ENCODE data around the gene DDX1.
A peak's percentile ranks its signal among the peaks of the same experiment; 100 is the strongest.

DDX1 gene

GRCh38 chr2:15563227-15564100 is 28.2 kb upstream of the DDX1 start:
- DNase-seq (ENCODE audit: low read depth) = no peak
- no peak overlapping the region for H3K9ac ChIP-seq (ENCODE audit: low read length)
- H3K9me3 ChIP-seq (ENCODE audit: control insufficient read depth, low read length) = no peaks in the 10 kb centered on the region
- peaks cover 10% of the 10 kb centered on the region for H3K4me1 ChIP-seq (ENCODE audit: control insufficient read depth, insufficient read depth, low read length)
- H3K27me3 ChIP-seq (replicated peaks; ENCODE audit: control insufficient read depth, insufficient read depth, low read length) = no peaks in the 10 kb centered on the region
- no peaks in the 10 kb centered on the region for H3K36me3 ChIP-seq (ENCODE audit: control insufficient read depth, insufficient read depth, low read length, severe bottlenecking)
- no peak overlapping the region for H3K4me3 ChIP-seq (ENCODE audit: low read length)

- no peaks in the 10 kb centered on the region for H3K9me3 ChIP-seq (ENCODE audit: control insufficient read depth, low read length)
- no peak for DNase-seq (ENCODE audit: low read depth)
- H3K4me1 ChIP-seq (ENCODE audit: control insufficient read depth, insufficient read depth, low read length) = no peaks in the 10 kb centered on the region
- no peak overlapping the region for H3K9ac ChIP-seq (ENCODE audit: low read length)
- H3K4me3 ChIP-seq (ENCODE audit: low read length) = no peak overlapping the region
- no peaks in the 10 kb centered on the region for H3K27me3 ChIP-seq (replicated peaks; ENCODE audit: control insufficient read depth, insufficient read depth, low read length)
- H3K36me3 ChIP-seq (ENCODE audit: control insufficient read depth, insufficient read depth, low read length, severe bottlenecking) = no peaks in the 10 kb centered on the region
Observed at GRCh38 chr2:15565392-15565791, 26.3 kb upstream of the DDX1 start.

GRCh38 chr2:15565994-15566671 is 25.5 kb upstream of the DDX1 start:
- no peaks in the 10 kb centered on the region for H3K9me3 ChIP-seq (ENCODE audit: control insufficient read depth, low read length)
- no peaks in the 10 kb centered on the region for H3K27me3 ChIP-seq (replicated peaks; ENCODE audit: control insufficient read depth, insufficient read depth, low read length)
- no peak overlapping the region for H3K9ac ChIP-seq (ENCODE audit: low read length)
- H3K4me1 ChIP-seq (ENCODE audit: control insufficient read depth, insufficient read depth, low read length) = no peaks in the 10 kb centered on the region
- no peaks in the 10 kb centered on the region for H3K36me3 ChIP-seq (ENCODE audit: control insufficient read depth, insufficient read depth, low read length, severe bottlenecking)
- DNase-seq (ENCODE audit: low read depth) = no peak
- no peak overlapping the region for H3K4me3 ChIP-seq (ENCODE audit: low read length)

GRCh38 chr2:15566912-15567311 is 24.8 kb upstream of the DDX1 start:
- no peaks in the 10 kb centered on the region for H3K36me3 ChIP-seq (ENCODE audit: control insufficient read depth, insufficient read depth, low read length, severe bottlenecking)
- no peaks in the 10 kb centered on the region for H3K9me3 ChIP-seq (ENCODE audit: control insufficient read depth, low read length)
- DNase-seq (ENCODE audit: low read depth) = no peak

GRCh38 chr2:15568874-15569273 is 22.8 kb upstream of the DDX1 start:
- Histone ChIP-seq H3K9ac (ENCODE audit: low read length) (no peak overlapping the region), H3K9me3 (ENCODE audit: control insufficient read depth, low read length) (no peaks in the 10 kb centered on the region), H3K4me1 (ENCODE audit: control insufficient read depth, insufficient read depth, low read length) (no peaks in the 10 kb centered on the region), H3K4me3 (ENCODE audit: low read length) (no peak overlapping the region), H3K36me3 (ENCODE audit: control insufficient read depth, insufficient read depth, low read length, severe bottlenecking) (no peaks in the 10 kb centered on the region), H3K27me3 (replicated peaks; ENCODE audit: control insufficient read depth, insufficient read depth, low read length) (no peaks in the 10 kb centered on the region)
- no peak for DNase-seq (ENCODE audit: low read depth)

More at GRCh38 chr2:15566912-15567311, 24.8 kb upstream of the DDX1 start:
- H3K9ac ChIP-seq (ENCODE audit: low read length) = no peak overlapping the region
- H3K27me3 ChIP-seq (replicated peaks; ENCODE audit: control insufficient read depth, insufficient read depth, low read length) = no peaks in the 10 kb centered on the region
- no peak overlapping the region for H3K4me3 ChIP-seq (ENCODE audit: low read length)
- H3K4me1 ChIP-seq (ENCODE audit: control insufficient read depth, insufficient read depth, low read length) = no peaks in the 10 kb centered on the region

GRCh38 chr2:15570104-15570503 is 21.6 kb upstream of the DDX1 start:
- DNase-seq (ENCODE audit: low read depth) = no peak
- Histone ChIP-seq H3K36me3 (ENCODE audit: control insufficient read depth, insufficient read depth, low read length, severe bottlenecking) (no peaks in the 10 kb centered on the region), H3K4me1 (ENCODE audit: control insufficient read depth, insufficient read depth, low read length) (no peaks in the 10 kb centered on the region), H3K4me3 (ENCODE audit: low read length) (no peak overlapping the region), H3K27me3 (replicated peaks; ENCODE audit: control insufficient read depth, insufficient read depth, low read length) (no peaks in the 10 kb centered on the region), H3K9me3 (ENCODE audit: control insufficient read depth, low read length) (no peaks in the 10 kb centered on the region), H3K9ac (ENCODE audit: low read length) (no peak overlapping the region)

- Histone ChIP-seq H3K4me1 (ENCODE audit: control insufficient read depth, insufficient read depth, low read length) (no peaks in the 10 kb centered on the region), H3K9ac (ENCODE audit: low read length) (no peak overlapping the region), H3K27me3 (replicated peaks; ENCODE audit: control insufficient read depth, insufficient read depth, low read length) (no peaks in the 10 kb centered on the region), H3K36me3 (ENCODE audit: control insufficient read depth, insufficient read depth, low read length, severe bottlenecking) (no peaks in the 10 kb centered on the region), H3K9me3 (ENCODE audit: control insufficient read depth, low read length) (no peaks in the 10 kb centered on the region), H3K4me3 (ENCODE audit: low read length) (no peak overlapping the region)
- no peak for DNase-seq (ENCODE audit: low read depth)
Observed at GRCh38 chr2:15571729-15572128, 19.9 kb upstream of the DDX1 start.

- Histone ChIP-seq H3K4me3 (ENCODE audit: low read length) (no peak overlapping the region), H3K36me3 (ENCODE audit: control insufficient read depth, insufficient read depth, low read length, severe bottlenecking) (no peaks in the 10 kb centered on the region), H3K9me3 (ENCODE audit: control insufficient read depth, low read length) (no peaks in the 10 kb centered on the region), H3K4me1 (ENCODE audit: control insufficient read depth, insufficient read depth, low read length) (no peaks in the 10 kb centered on the region), H3K27me3 (replicated peaks; ENCODE audit: control insufficient read depth, insufficient read depth, low read length) (no peaks in the 10 kb centered on the region), H3K9ac (ENCODE audit: low read length) (no peak overlapping the region)
- peak; percentile 94 for DNase-seq (ENCODE audit: low read depth)
Observed at GRCh38 chr2:15577071-15577735, 14.5 kb upstream of the DDX1 start.

GRCh38 chr2:15579641-15580040 is 12.0 kb upstream of the DDX1 start:
- peaks cover 3% of the 10 kb centered on the region for H3K4me1 ChIP-seq (ENCODE audit: control insufficient read depth, insufficient read depth, low read length)
- H3K9me3 ChIP-seq (ENCODE audit: control insufficient read depth, low read length) = no peaks in the 10 kb centered on the region

GRCh38 chr2:15580451-15580850 is 11.2 kb upstream of the DDX1 start:
- DNase-seq (ENCODE audit: low read depth) = no peak
- no peaks in the 10 kb centered on the region for H3K36me3 ChIP-seq (ENCODE audit: control insufficient read depth, insufficient read depth, low read length, severe bottlenecking)
- H3K27me3 ChIP-seq (replicated peaks; ENCODE audit: control insufficient read depth, insufficient read depth, low read length) = no peaks in the 10 kb centered on the region
- peaks cover 11% of the 10 kb centered on the region for H3K4me1 ChIP-seq (ENCODE audit: control insufficient read depth, insufficient read depth, low read length)
- no peak overlapping the region for H3K4me3 ChIP-seq (ENCODE audit: low read length)
- H3K9me3 ChIP-seq (ENCODE audit: control insufficient read depth, low read length) = no peaks in the 10 kb centered on the region
- H3K9ac ChIP-seq (ENCODE audit: low read length) = no peak overlapping the region

More at GRCh38 chr2:15579641-15580040, 12.0 kb upstream of the DDX1 start:
- Histone ChIP-seq H3K9ac (ENCODE audit: low read length) (no peak overlapping the region), H3K36me3 (ENCODE audit: control insufficient read depth, insufficient read depth, low read length, severe bottlenecking) (no peaks in the 10 kb centered on the region), H3K27me3 (replicated peaks; ENCODE audit: control insufficient read depth, insufficient read depth, low read length) (no peaks in the 10 kb centered on the region), H3K4me3 (ENCODE audit: low read length) (no peak overlapping the region)
- no peak for DNase-seq (ENCODE audit: low read depth)

- no peak for DNase-seq (ENCODE audit: low read depth)
- peaks cover 22% of the 10 kb centered on the region for H3K4me1 ChIP-seq (ENCODE audit: control insufficient read depth, insufficient read depth, low read length)
- H3K4me3 ChIP-seq (ENCODE audit: low read length) = no peak overlapping the region
- no peak overlapping the region for H3K9ac ChIP-seq (ENCODE audit: low read length)
- H3K27me3 ChIP-seq (replicated peaks; ENCODE audit: control insufficient read depth, insufficient read depth, low read length) = no peaks in the 10 kb centered on the region
- H3K36me3 ChIP-seq (ENCODE audit: control insufficient read depth, insufficient read depth, low read length, severe bottlenecking) = no peaks in the 10 kb centered on the region
- no peaks in the 10 kb centered on the region for H3K9me3 ChIP-seq (ENCODE audit: control insufficient read depth, low read length)
Observed at GRCh38 chr2:15582710-15583357, 8.8 kb upstream of the DDX1 start.

Measured in adipocyte (in vitro differentiated cells).